ENCODE data around the gene CBLL1. TPM values are rescaled to one million over a fixed set of nuclear protein-coding genes. Genes with fewer than 3 reads are reported as not detected.

CBLL1 gene, protein sequence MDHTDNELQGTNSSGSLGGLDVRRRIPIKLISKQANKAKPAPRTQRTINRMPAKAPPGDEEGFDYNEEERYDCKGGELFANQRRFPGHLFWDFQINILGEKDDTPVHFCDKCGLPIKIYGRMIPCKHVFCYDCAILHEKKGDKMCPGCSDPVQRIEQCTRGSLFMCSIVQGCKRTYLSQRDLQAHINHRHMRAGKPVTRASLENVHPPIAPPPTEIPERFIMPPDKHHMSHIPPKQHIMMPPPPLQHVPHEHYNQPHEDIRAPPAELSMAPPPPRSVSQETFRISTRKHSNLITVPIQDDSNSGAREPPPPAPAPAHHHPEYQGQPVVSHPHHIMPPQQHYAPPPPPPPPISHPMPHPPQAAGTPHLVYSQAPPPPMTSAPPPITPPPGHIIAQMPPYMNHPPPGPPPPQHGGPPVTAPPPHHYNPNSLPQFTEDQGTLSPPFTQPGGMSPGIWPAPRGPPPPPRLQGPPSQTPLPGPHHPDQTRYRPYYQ
- total RNA-seq (2014; rRNA removed; shearing (Covaris generic)): 11.9 and 47.2 TPM in 2 replicates
- 35.5 and 38.2 TPM in 2 replicates for polyA plus RNA-seq (2016; fragmentation: Nextera tagmentation; extraction: Ambion mirVana)

DNA sequence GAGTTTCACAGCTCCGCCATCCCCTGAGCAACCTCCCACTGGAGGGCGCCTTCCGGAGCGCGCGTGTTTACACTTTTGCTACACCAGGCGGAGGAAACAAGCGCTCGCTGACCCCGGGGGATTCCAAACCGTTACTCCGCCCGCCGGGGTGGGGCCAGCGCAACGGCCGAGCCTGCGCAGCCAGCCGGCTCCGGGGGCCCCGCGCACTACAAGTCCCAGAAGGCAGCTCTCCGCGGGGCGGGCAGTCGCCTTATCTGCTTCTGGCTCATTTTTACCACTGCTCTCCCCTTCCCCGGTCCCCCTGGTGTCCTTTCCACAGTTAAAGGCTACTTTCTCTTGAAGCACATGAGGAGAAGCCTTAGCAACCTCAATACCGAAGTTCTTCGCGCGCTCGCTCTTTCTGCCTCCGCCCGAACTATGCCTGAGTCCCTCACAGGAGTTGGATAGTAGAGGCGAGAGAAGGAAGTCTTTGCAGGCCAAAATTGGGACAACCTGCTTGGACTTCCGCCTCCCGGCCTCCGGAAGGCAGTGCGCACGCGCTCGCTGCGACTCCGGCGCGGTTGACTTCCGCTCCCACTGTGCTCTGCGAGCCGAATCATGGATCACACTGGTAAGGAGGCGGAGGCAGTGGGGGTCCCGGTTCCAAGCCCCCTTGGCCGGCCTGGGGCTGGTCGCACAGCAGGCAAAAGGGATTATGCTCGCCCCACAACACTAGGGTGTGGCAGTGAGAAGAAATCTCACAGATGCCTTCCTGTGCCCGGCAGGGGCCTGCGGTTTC, at the start of gene CBLL1:
Gene CBLL1 (plus strand): TSS at position 576 of the 778 bp plus-strand sequence. CDS start 22 bp downstream, at position 598.
- WGBS, 2 experiments (ENCODE audit: low coverage in 1 of 2, low lambda C conversion rate in 2 of 2, missing lambda C conversion rate in 2 of 2): 0% methylated on average over 49 of the region's 56 CpGs
- H3K36me3 ChIP-seq (ENCODE audit: low read depth): no peaks in the 10 kb centered on the region
- peaks cover 37% of the 10 kb centered on the region for H3K4me1 ChIP-seq (ENCODE audit: insufficient read depth)
- peak within 1 kb of the TSS; percentile 99 for H2AFZ ChIP-seq
- no peaks in the 10 kb centered on the region for H3K9me3 ChIP-seq (ENCODE audit: low read depth)
- no peaks in the 10 kb centered on the region for H3K9me2 ChIP-seq (ENCODE audit: insufficient read depth)
- H3K9ac ChIP-seq: peak within 1 kb of the TSS; percentile 92
- in situ Hi-C loops (cut with MboI): loop anchor here (25.0 kb wide), 2 partner anchors 281 to 394 kb away; partner anchors contain the start of genes GPR22 and LAMB4
- H3K27me3 ChIP-seq (replicated peaks; ENCODE audit: insufficient read depth): no peaks in the 10 kb centered on the region
- peak within 1 kb of the TSS; percentile 93 for H3K27ac ChIP-seq
- H3F3A ChIP-seq (ENCODE audit: insufficient read depth): peaks cover 15% of the 10 kb centered on the region
- peaks cover 48% of the 10 kb centered on the region for H3K79me2 ChIP-seq (ENCODE audit: insufficient read depth)
- peak within 1 kb of the TSS; percentile 92 for H3K4me3 ChIP-seq
- peaks cover 19% of the 10 kb centered on the region; the same call in 1 of the 2 replicates for H4K20me1 ChIP-seq (ENCODE audit: insufficient read depth)
- DNase-seq: peak; percentile 99
- TF ChIP-seq EZH2phosphoT487 (IDR thresholded peaks at IDR 0.05; ENCODE audit: insufficient read depth, low read depth): no peak
- TF ChIP-seq EZH2 (IDR thresholded peaks at IDR 0.05; ENCODE audit: insufficient read depth, poor library complexity, severe bottlenecking): no peak
- peak within 1 kb of the TSS; percentile 99 for H3K4me2 ChIP-seq (ENCODE audit: unreplicated experiment)

DNA sequence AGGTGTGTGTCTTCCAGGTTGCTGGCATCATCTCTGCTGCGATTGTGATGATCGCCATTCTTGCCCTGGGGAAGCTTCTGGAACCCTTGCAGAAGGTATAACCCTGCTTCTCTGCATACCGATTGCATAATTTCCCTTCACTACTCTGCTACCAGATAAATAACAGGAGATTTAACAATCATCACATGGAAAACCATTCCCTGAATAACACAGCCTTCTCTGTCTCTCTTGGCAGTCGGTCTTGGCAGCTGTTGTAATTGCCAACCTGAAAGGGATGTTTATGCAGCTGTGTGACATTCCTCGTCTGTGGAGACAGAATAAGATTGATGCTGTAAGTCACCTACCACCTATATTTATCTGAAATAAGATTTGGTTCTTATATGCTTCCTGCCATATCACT, 49.6 kb upstream of the CBLL1 start:
- H3K9ac ChIP-seq: no peak overlapping the region
- H3K9me2 ChIP-seq (ENCODE audit: insufficient read depth): no peaks in the 10 kb centered on the region
- peak; percentile 5 for DNase-seq

DNA sequence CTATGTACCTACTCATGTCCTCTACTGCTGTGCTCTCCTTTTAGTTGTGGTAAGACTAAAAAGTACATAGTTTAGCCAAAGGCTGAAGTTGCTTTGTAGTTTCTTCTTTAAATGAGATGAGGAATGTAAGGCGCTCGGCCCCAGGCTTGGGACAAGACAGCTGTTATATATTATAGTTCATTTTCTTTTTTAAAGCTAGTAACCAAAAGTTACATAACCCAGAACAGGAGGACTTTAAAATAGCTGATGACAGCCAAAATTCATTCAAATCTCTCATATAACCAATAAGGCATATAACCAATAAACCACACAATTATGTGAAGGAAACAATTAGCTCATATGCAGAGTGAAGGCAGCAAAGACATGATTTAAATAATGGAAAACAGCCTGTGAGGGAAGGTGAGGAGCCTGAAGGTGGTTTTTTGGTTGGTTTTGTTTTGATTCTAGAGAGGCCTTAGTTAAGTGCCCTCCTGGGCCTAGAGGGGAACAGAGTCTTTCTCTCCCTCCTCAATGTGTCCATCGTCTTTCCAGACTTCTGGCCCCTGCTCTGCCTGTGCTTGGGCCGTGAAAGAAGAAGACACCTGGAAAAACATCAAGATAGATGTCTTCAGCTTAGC, 47.5 kb upstream of the CBLL1 start:
- no peak for DNase-seq
- H3K36me3 ChIP-seq (ENCODE audit: low read depth): no peaks in the 10 kb centered on the region
- peaks cover 7% of the 10 kb centered on the region; the same call in 1 of the 2 replicates for H3F3A ChIP-seq (ENCODE audit: insufficient read depth)
- no peak overlapping the region for H2AFZ ChIP-seq
- in situ Hi-C loops (cut with MboI): no loop called here
- no peak overlapping the region for H3K27ac ChIP-seq
- H3K27me3 ChIP-seq (replicated peaks; ENCODE audit: insufficient read depth): no peaks in the 10 kb centered on the region
- H3K4me2 ChIP-seq (ENCODE audit: unreplicated experiment): no peak overlapping the region
- H3K9me3 ChIP-seq (ENCODE audit: low read depth): no peaks in the 10 kb centered on the region
- H3K4me1 ChIP-seq (ENCODE audit: insufficient read depth): peaks cover 17% of the 10 kb centered on the region
- no peak for TF ChIP-seq EZH2 (IDR thresholded peaks at IDR 0.05; ENCODE audit: insufficient read depth, poor library complexity, severe bottlenecking)
- TF ChIP-seq EZH2phosphoT487 (IDR thresholded peaks at IDR 0.05; ENCODE audit: insufficient read depth, low read depth): no peak
- H3K4me3 ChIP-seq: no peak overlapping the region
- H4K20me1 ChIP-seq (ENCODE audit: insufficient read depth): no peaks in the 10 kb centered on the region
- H3K9me2 ChIP-seq (ENCODE audit: insufficient read depth): no peaks in the 10 kb centered on the region
- no peak overlapping the region for H3K9ac ChIP-seq
- WGBS, 2 experiments (ENCODE audit: low coverage in 1 of 2, low lambda C conversion rate in 2 of 2, missing lambda C conversion rate in 2 of 2): 65 to 68% methylated on average over 4 of the region's 4 CpGs
- no peaks in the 10 kb centered on the region for H3K79me2 ChIP-seq (ENCODE audit: insufficient read depth)

More for the DNA sequence above, 49.6 kb upstream of the CBLL1 start:
- Histone ChIP-seq H3K36me3 (ENCODE audit: low read depth) (no peaks in the 10 kb centered on the region), H3F3A (ENCODE audit: insufficient read depth) (peaks cover 7% of the 10 kb centered on the region; the same call in 1 of the 2 replicates), H3K9me3 (ENCODE audit: low read depth) (no peaks in the 10 kb centered on the region), H3K27ac (no peak overlapping the region), H3K79me2 (ENCODE audit: insufficient read depth) (no peaks in the 10 kb centered on the region), H4K20me1 (ENCODE audit: insufficient read depth) (no peaks in the 10 kb centered on the region), H2AFZ (no peak overlapping the region), H3K4me1 (ENCODE audit: insufficient read depth) (peaks cover 17% of the 10 kb centered on the region), H3K27me3 (replicated peaks; ENCODE audit: insufficient read depth) (no peaks in the 10 kb centered on the region), H3K4me2 (ENCODE audit: unreplicated experiment) (no peak overlapping the region), H3K4me3 (no peak overlapping the region)
- no peak for TF ChIP-seq EZH2phosphoT487 (IDR thresholded peaks at IDR 0.05; ENCODE audit: insufficient read depth, low read depth)
- no peak for TF ChIP-seq EZH2 (IDR thresholded peaks at IDR 0.05; ENCODE audit: insufficient read depth, poor library complexity, severe bottlenecking)
- 74 to 78% methylated on average over 5 of the region's 5 CpGs for WGBS, 2 experiments (ENCODE audit: low coverage in 1 of 2, low lambda C conversion rate in 2 of 2, missing lambda C conversion rate in 2 of 2)
- in situ Hi-C loops (cut with MboI): no loop called here
